Measurements from ENCODE around the gene EDC3.

The EDC3 gene

GRCh38 chr15:74609938-74610301 is 85.9 kb downstream of the EDC3 start:
- no peak overlapping the region for H2AK5ac ChIP-seq (ENCODE audit: low read length)
- no peak overlapping the region for H3K9ac ChIP-seq (ENCODE audit: low read length)
- H3K27ac ChIP-seq (ENCODE audit: low read depth, low read length) = no peak overlapping the region
- H4K5ac ChIP-seq (ENCODE audit: low read length) = no peak overlapping the region
- no peaks in the 10 kb centered on the region for H3K4me1 ChIP-seq (ENCODE audit: control insufficient read depth, low read depth, low read length)
- H3K4me3 ChIP-seq (ENCODE audit: low read length) = no peak overlapping the region
- no peak overlapping the region for H3K56ac ChIP-seq (ENCODE audit: low read length)
- no CpG with 5 or more reads among the region's 3 CpGs for WGBS (ENCODE audit: extremely low coverage, insufficient coverage, low lambda C conversion rate)
- no peak overlapping the region for H3K4ac ChIP-seq (ENCODE audit: low read depth, low read length)
- no peak overlapping the region for H3K18ac ChIP-seq (ENCODE audit: low read length)
- H3K23ac ChIP-seq (ENCODE audit: low read length) = no peak overlapping the region
- no peak overlapping the region for H2BK15ac ChIP-seq (replicated peaks; ENCODE audit: low read depth)
- no peak overlapping the region for H3K4me2 ChIP-seq (ENCODE audit: low read length)
- H3K36me3 ChIP-seq (ENCODE audit: control insufficient read depth, insufficient read depth, low read length) = no peaks in the 10 kb centered on the region
- no peak overlapping the region for H4K8ac ChIP-seq (ENCODE audit: low read depth, low read length)
- no peak for DNase-seq
- H3K79me1 ChIP-seq (ENCODE audit: low read length) = no peaks in the 10 kb centered on the region
- no peaks in the 10 kb centered on the region for H3K79me2 ChIP-seq (ENCODE audit: control insufficient read depth, insufficient read depth, low read length)
- no peaks in the 10 kb centered on the region for H3K27me3 ChIP-seq (ENCODE audit: insufficient read depth, low read length, poor library complexity)
- no peak overlapping the region for H2BK5ac ChIP-seq (ENCODE audit: low read length)
- H2BK120ac ChIP-seq (ENCODE audit: low read depth, low read length) = no peak overlapping the region

- Histone ChIP-seq H3K18ac (ENCODE audit: low read length) (no peak overlapping the region), H2AK5ac (ENCODE audit: low read length) (no peak overlapping the region)
- WGBS (ENCODE audit: extremely low coverage, insufficient coverage, low lambda C conversion rate) = no CpG with 5 or more reads among the region's 3 CpGs
Observed at GRCh38 chr15:74608786-74609185, 87.0 kb downstream of the EDC3 start.

GRCh38 chr15:74605795-74606150 is 90.1 kb downstream of the EDC3 start:
- Histone ChIP-seq H2BK15ac (replicated peaks; ENCODE audit: low read depth) (no peak overlapping the region), H3K9ac (ENCODE audit: low read length) (no peak overlapping the region), H3K79me2 (ENCODE audit: control insufficient read depth, insufficient read depth, low read length) (no peaks in the 10 kb centered on the region), H3K4me2 (ENCODE audit: low read length) (no peak overlapping the region), H3K4ac (ENCODE audit: low read depth, low read length) (no peak overlapping the region), H3K18ac (ENCODE audit: low read length) (no peak overlapping the region), H3K4me1 (ENCODE audit: control insufficient read depth, low read depth, low read length) (no peaks in the 10 kb centered on the region), H3K27me3 (ENCODE audit: insufficient read depth, low read length, poor library complexity) (no peaks in the 10 kb centered on the region), H4K8ac (ENCODE audit: low read depth, low read length) (no peak overlapping the region), H3K23ac (ENCODE audit: low read length) (no peak overlapping the region), H3K36me3 (ENCODE audit: control insufficient read depth, insufficient read depth, low read length) (no peaks in the 10 kb centered on the region), H3K4me3 (ENCODE audit: low read length) (no peak overlapping the region), H2BK120ac (ENCODE audit: low read depth, low read length) (no peak overlapping the region), H3K56ac (ENCODE audit: low read length) (no peak overlapping the region), H3K27ac (ENCODE audit: low read depth, low read length) (no peak overlapping the region), H4K5ac (ENCODE audit: low read length) (no peak overlapping the region), H2BK5ac (ENCODE audit: low read length) (no peak overlapping the region), H2AK5ac (ENCODE audit: low read length) (no peak overlapping the region), H3K79me1 (ENCODE audit: low read length) (no peaks in the 10 kb centered on the region)
- no CpG with 5 or more reads among the region's 1 CpG for WGBS (ENCODE audit: extremely low coverage, insufficient coverage, low lambda C conversion rate)
- DNase-seq = no peak

More at GRCh38 chr15:74608786-74609185, 87.0 kb downstream of the EDC3 start:
- no peak overlapping the region for H4K8ac ChIP-seq (ENCODE audit: low read depth, low read length)
- H3K9ac ChIP-seq (ENCODE audit: low read length) = no peak overlapping the region
- H3K27me3 ChIP-seq (ENCODE audit: insufficient read depth, low read length, poor library complexity) = no peaks in the 10 kb centered on the region
- H3K4ac ChIP-seq (ENCODE audit: low read depth, low read length) = no peak overlapping the region
- no peak overlapping the region for H4K5ac ChIP-seq (ENCODE audit: low read length)
- no peak overlapping the region for H3K4me2 ChIP-seq (ENCODE audit: low read length)
- no peaks in the 10 kb centered on the region for H3K36me3 ChIP-seq (ENCODE audit: control insufficient read depth, insufficient read depth, low read length)
- no peak overlapping the region for H3K4me3 ChIP-seq (ENCODE audit: low read length)
- no peaks in the 10 kb centered on the region for H3K4me1 ChIP-seq (ENCODE audit: control insufficient read depth, low read depth, low read length)
- no peak overlapping the region for H3K27ac ChIP-seq (ENCODE audit: low read depth, low read length)
- no peaks in the 10 kb centered on the region for H3K79me1 ChIP-seq (ENCODE audit: low read length)
- H3K79me2 ChIP-seq (ENCODE audit: control insufficient read depth, insufficient read depth, low read length) = no peaks in the 10 kb centered on the region
- no peak for DNase-seq
- no peak overlapping the region for H2BK15ac ChIP-seq (replicated peaks; ENCODE audit: low read depth)
- no peak overlapping the region for H2BK120ac ChIP-seq (ENCODE audit: low read depth, low read length)
- H2BK5ac ChIP-seq (ENCODE audit: low read length) = no peak overlapping the region
- no peak overlapping the region for H3K23ac ChIP-seq (ENCODE audit: low read length)
- H3K56ac ChIP-seq (ENCODE audit: low read length) = no peak overlapping the region

- Histone ChIP-seq H3K79me1 (ENCODE audit: low read length) (no peaks in the 10 kb centered on the region), H3K18ac (ENCODE audit: low read length) (no peak overlapping the region), H4K5ac (ENCODE audit: low read length) (no peak overlapping the region), H2BK5ac (ENCODE audit: low read length) (no peak overlapping the region), H4K8ac (ENCODE audit: low read depth, low read length) (no peak overlapping the region), H3K23ac (ENCODE audit: low read length) (no peak overlapping the region), H3K27me3 (ENCODE audit: insufficient read depth, low read length, poor library complexity) (no peaks in the 10 kb centered on the region), H2BK15ac (replicated peaks; ENCODE audit: low read depth) (no peak overlapping the region), H3K4me2 (ENCODE audit: low read length) (no peak overlapping the region), H2AK5ac (ENCODE audit: low read length) (no peak overlapping the region), H3K9ac (ENCODE audit: low read length) (no peak overlapping the region), H3K4me3 (ENCODE audit: low read length) (no peak overlapping the region), H3K36me3 (ENCODE audit: control insufficient read depth, insufficient read depth, low read length) (no peaks in the 10 kb centered on the region), H3K79me2 (ENCODE audit: control insufficient read depth, insufficient read depth, low read length) (no peaks in the 10 kb centered on the region), H3K4ac (ENCODE audit: low read depth, low read length) (no peak overlapping the region), H3K27ac (ENCODE audit: low read depth, low read length) (no peak overlapping the region), H2BK120ac (ENCODE audit: low read depth, low read length) (no peak overlapping the region), H3K56ac (ENCODE audit: low read length) (no peak overlapping the region), H3K4me1 (ENCODE audit: control insufficient read depth, low read depth, low read length) (no peaks in the 10 kb centered on the region)
- no peak for DNase-seq
- no CpG with 5 or more reads among the region's 12 CpGs for WGBS (ENCODE audit: extremely low coverage, insufficient coverage, low lambda C conversion rate)
Observed at GRCh38 chr15:74604983-74605794, 90.6 kb downstream of the EDC3 start.

GRCh38 chr15:74603789-74604705 is 91.8 kb downstream of the EDC3 start:
- Histone ChIP-seq H3K4me3 (ENCODE audit: low read length) (no peak overlapping the region), H2BK15ac (replicated peaks; ENCODE audit: low read depth) (no peak overlapping the region), H3K4me2 (ENCODE audit: low read length) (no peak overlapping the region), H3K79me1 (ENCODE audit: low read length) (no peaks in the 10 kb centered on the region), H3K4me1 (ENCODE audit: control insufficient read depth, low read depth, low read length) (no peaks in the 10 kb centered on the region), H2AK5ac (ENCODE audit: low read length) (no peak overlapping the region), H3K56ac (ENCODE audit: low read length) (no peak overlapping the region), H3K4ac (ENCODE audit: low read depth, low read length) (no peak overlapping the region), H2BK5ac (ENCODE audit: low read length) (no peak overlapping the region), H3K36me3 (ENCODE audit: control insufficient read depth, insufficient read depth, low read length) (no peaks in the 10 kb centered on the region), H4K5ac (ENCODE audit: low read length) (no peak overlapping the region), H3K9ac (ENCODE audit: low read length) (no peak overlapping the region), H2BK120ac (ENCODE audit: low read depth, low read length) (no peak overlapping the region), H3K27me3 (ENCODE audit: insufficient read depth, low read length, poor library complexity) (no peaks in the 10 kb centered on the region), H3K18ac (ENCODE audit: low read length) (no peak overlapping the region), H3K23ac (ENCODE audit: low read length) (no peak overlapping the region), H4K8ac (ENCODE audit: low read depth, low read length) (no peak overlapping the region), H3K27ac (ENCODE audit: low read depth, low read length) (no peak overlapping the region), H3K79me2 (ENCODE audit: control insufficient read depth, insufficient read depth, low read length) (no peaks in the 10 kb centered on the region)
- no peak for DNase-seq
- WGBS (ENCODE audit: extremely low coverage, insufficient coverage, low lambda C conversion rate) = no CpG with 5 or more reads among the region's 11 CpGs
